HepG2 (cell line): Measurements from ENCODE around the gene PPIG. TPM values are rescaled to one million over a fixed set of nuclear protein-coding genes. Genes with fewer than 3 reads are reported as not detected.

Source experiments
- ATAC-seq: fragments of 200-7000 bp; cut with Tn5 transposase; 3 replicates; pipeline ENCODE4 v1.9.1; 2020; ENCODE audit warnings: mild to moderate bottlenecking, moderate library complexity
- BruUV-seq: library from RNA; stranded (reverse); fragments of 400-500 nt; replicated peaks from 2 replicates; lab custom pipeline; 2021; lab: Mats Ljungman, UMichigan
- CTCF ChIA-PET: fragments of 300-600 bp; formaldehyde crosslinking; extraction: SDS; loops from one replicate; lab custom pipeline; 2021; ENCODE audit warnings: low total read pairs, inconsistent platforms, low intra/inter-chr PET ratio; lab: Yijun Ruan, JAX
- POLR2A ChIA-PET: fragments of 350-600 bp; sonication (Branson Sonifier 250); formaldehyde crosslinking; loops from one replicate; lab custom pipeline; 2020; ENCODE audit warnings: antibody characterized with exemption, inconsistent platforms; lab: Yijun Ruan, JAX
- DNase-seq: peaks from one replicate; pipeline ENCODE4 v3.0.0-alpha.2; 2015; ENCODE audit warnings: low spot score
- FAIRE-seq: peaks from 3 replicates; lab custom pipeline; 2011; peaks lifted over from hg19 to GRCh38; lab: Jason Lieb, UNC
- H2AFZ ChIP-seq: one replicate; pipeline ENCODE4 v1.6.1; 2011; ENCODE audit warnings: low read length, inconsistent platforms
- H3K27ac ChIP-seq: fragments of 300-600 bp; 3 replicates; pipeline ENCODE4 v1.8.0; 2011; ENCODE audit warnings: mixed run types, mild to moderate bottlenecking, mixed read lengths, low read length, inconsistent platforms; ENCODE audit not compliant: insufficient read depth; ENCODE audit errors: extremely low read length
- H3K27me3 ChIP-seq, 2 experiments: fragments of 200-600 bp in 1 of 2; 2 replicates in 1 of 2; 3 replicates in 1 of 2; pipeline versions ENCODE4 v1.6.0 to v1.8.0; 2011; ENCODE audit warnings: low read length in 2 of 2, mild to moderate bottlenecking in 2 of 2, moderate library complexity in 2 of 2, inconsistent platforms in 1 of 2; ENCODE audit not compliant: insufficient read depth in 2 of 2, control insufficient read depth in 1 of 2
- H3K36me3 ChIP-seq, 2 experiments: fragments of 200-600 bp in 1 of 2; replicated peaks in 1 of 2; 2 replicates in 1 of 2; 3 replicates in 1 of 2; pipeline versions ENCODE4 v1.5.1 to v1.8.0; 2011; ENCODE audit warnings: low read length in 2 of 2, inconsistent platforms in 1 of 2; ENCODE audit not compliant: insufficient read depth in 2 of 2, control insufficient read depth in 1 of 2
- H3K4me1 ChIP-seq: 2 replicates; pipeline ENCODE4 v1.5.1; 2012; ENCODE audit warnings: low read length, inconsistent platforms; ENCODE audit not compliant: insufficient read depth
- H3K4me2 ChIP-seq: 2 replicates; pipeline ENCODE4 v1.6.0; 2011; ENCODE audit warnings: low read depth, low read length, inconsistent platforms
- H3K4me3 ChIP-seq, 3 experiments: fragments of 200-600 bp in 1 of 3; sonication (generic), shearing (Covaris generic) in 1 of 3; replicated peaks in 1 of 3; 2 replicates each; pipeline ENCODE4 v1.5.1; 2011 to 2016; ENCODE audit warnings: low read length in 3 of 3, inconsistent platforms in 2 of 3, low read depth in 2 of 3, mild to moderate bottlenecking in 2 of 3, control low read depth in 1 of 3, mixed read lengths in 1 of 3; ENCODE audit not compliant: insufficient read depth in 1 of 3
- H3K79me2 ChIP-seq: one replicate; pipeline ENCODE4 v1.6.1; 2011; ENCODE audit warnings: low read length, inconsistent platforms; ENCODE audit not compliant: insufficient read depth
- H3K9ac ChIP-seq: 2 replicates; pipeline ENCODE4 v1.6.0; 2011; ENCODE audit warnings: mild to moderate bottlenecking, low read depth, low read length, inconsistent platforms; ENCODE audit not compliant: insufficient read depth
- H3K9me3 ChIP-seq: 2 replicates; pipeline ENCODE4 v1.5.1; 2012; ENCODE audit warnings: mild to moderate bottlenecking, low read length
- H4K20me1 ChIP-seq: 2 replicates; pipeline ENCODE4 v1.6.0; 2011; ENCODE audit warnings: inconsistent platforms, mild to moderate bottlenecking, low read length, moderate library complexity; ENCODE audit not compliant: insufficient read depth
- ARID5B ChIP-seq: IDR thresholded peaks from 2 replicates; pipeline ENCODE4 v1.4.0; 2020; ENCODE audit warnings: mild to moderate bottlenecking, missing genetic modification reagents
- ATM ChIP-seq: fragments of 450-650 bp; IDR thresholded peaks from 2 replicates; pipeline ENCODE4 v1.7.1; 2017; ENCODE audit warnings: mild to moderate bottlenecking, borderline replicate concordance
- GABPA ChIP-seq, 2 experiments: IDR thresholded peaks; 2 replicates each; pipeline ENCODE4 v1.6.1; 2011 to 2016; ENCODE audit warnings: low read depth in 2 of 2, low read length in 1 of 2, missing biosample characterization in 1 of 2, missing genetic modification characterization in 1 of 2
- HMGA1 ChIP-seq: sonication (generic); formaldehyde crosslinking; conservative IDR thresholded peaks from 2 replicates; pipeline ENCODE4 v1.4.0; 2020; ENCODE audit warnings: missing genetic modification reagents
- IRX3 ChIP-seq: sonication (generic); formaldehyde crosslinking; IDR thresholded peaks from 2 replicates; pipeline ENCODE4 v1.8.1; 2023; ENCODE audit warnings: mild to moderate bottlenecking, low read depth, missing genetic modification reagents, borderline replicate concordance
- MAF1 ChIP-seq: sonication (generic); formaldehyde crosslinking; IDR thresholded peaks from 2 replicates; pipeline ENCODE4 v1.5.0; 2020; ENCODE audit warnings: missing genetic modification reagents, borderline replicate concordance
- NCOA2 ChIP-seq: sonication (generic); formaldehyde crosslinking; IDR thresholded peaks from 2 replicates; pipeline ENCODE4 v1.8.0; 2022; ENCODE audit warnings: inconsistent platforms
- NKX3-1 ChIP-seq: sonication (generic); formaldehyde crosslinking; IDR thresholded peaks from 2 replicates; pipeline ENCODE4 v1.5.0; 2020; ENCODE audit warnings: missing genetic modification reagents
- PREB ChIP-seq: sonication (generic); formaldehyde crosslinking; IDR thresholded peaks from 2 replicates; pipeline ENCODE4 v1.4.0; 2020; ENCODE audit warnings: missing genetic modification reagents
- PRPF4 ChIP-seq: fragments of 200-400 bp; formaldehyde crosslinking; IDR thresholded peaks from 2 replicates; pipeline ENCODE4 v1.6.1; 2016; ENCODE audit warnings: low read length, low read depth; ENCODE audit not compliant: poor library complexity, severe bottlenecking
- SRSF9 ChIP-seq: fragments of 200-400 bp; formaldehyde crosslinking; IDR thresholded peaks from 2 replicates; pipeline ENCODE4 v1.6.1; 2018; ENCODE audit warnings: borderline replicate concordance, mild to moderate bottlenecking, low read depth, low read length; ENCODE audit not compliant: insufficient read depth, poor library complexity, severe bottlenecking
- TFE3 ChIP-seq: IDR thresholded peaks from 2 replicates; pipeline ENCODE4 v1.6.1; 2016
- ZNF124 ChIP-seq: sonication (generic); formaldehyde crosslinking; IDR thresholded peaks from 2 replicates; pipeline ENCODE4 v1.4.0; 2020; ENCODE audit warnings: missing genetic modification reagents
- ZNF205 ChIP-seq: IDR thresholded peaks from 2 replicates; pipeline ENCODE4 v1.6.1; 2018; ENCODE audit warnings: missing biosample characterization, missing genetic modification reagents
- ZNF503 ChIP-seq: sonication (generic); formaldehyde crosslinking; IDR thresholded peaks from 2 replicates; pipeline ENCODE4 v1.4.0; 2020; ENCODE audit warnings: missing genetic modification reagents
- WGBS: methylation state at CpG from one replicate; pipeline ENCODE4 v1.1.6; 2017; ENCODE audit warnings: low lambda C conversion rate; 5-methylcytosine and 5-hydroxymethylcytosine counted together
- in situ Hi-C: cut with HindIII; loops from 2 replicates; pipeline ENCODE4 v1.10.0; 2017; ENCODE audit warnings: low pct_unique_long_range_greater_than_20kb; ENCODE audit not compliant: extremely low pct_ligation_motif_present
- intact Hi-C: fragments of 100-400 bp; cut with micrococcal nuclease; formaldehyde crosslinking; loops from one replicate; pipeline ENCODE4 v1.10.0; 2022; ENCODE audit not compliant: unreplicated experiment
- polyA plus RNA-seq, 8 experiments: library from polyadenylated mRNA; depleted of rRNA in 3 of 8; stranded (reverse) in 7 of 8; unstranded in 1 of 8; fragments of >200 nt; fragmentation: Illumina TruSeq in 4 of 8; extraction: Trizol in 4 of 8; gene quantifications; 2 replicates each; pipeline versions ENCODE4 v1.2.1 to v1.2.3, GENCODE V29; 2011 to 2016; ENCODE audit warnings: low read depth in 4 of 8, missing spikeins in 1 of 8, mixed read lengths in 1 of 8; ENCODE audit not compliant: insufficient read depth in 1 of 8
- total RNA-seq, 5 experiments: library from RNA; depleted of rRNA; stranded (reverse); fragments of >200 nt; fragmentation: Illumina TruSeq; extraction: Trizol; gene quantifications; 2 replicates each; pipeline ENCODE4 v1.2.3, GENCODE V29; 2016; ENCODE audit warnings: low read depth in 1 of 5

The PPIG gene
- total and polyA plus RNA-seq, 2 of the 13 experiments (the other 11 are each of a cell fraction or from before 2014, with no cell fraction given), result 31.3 to 81.0 TPM

- no peak for TF ChIP-seq NCOA2 (CRISPR knock-in tag)
These were observed 65.1 kb downstream of the PPIG start (continued) for GRCh38 chr2:169649278-169649677.

GRCh38 chr2:169653636-169654035, 69.5 kb downstream of the PPIG start:
- ChIA-PET CTCF (no interaction called here), POLR2A (no interaction called here)
- WGBS, result 19% methylated on average over 3 of the region's 3 CpGs

More at GRCh38 chr2:169653636-169654035, 69.5 kb downstream of the PPIG start:
- Histone ChIP-seq H2AFZ (no peak overlapping the region), H3K79me2 (no peaks in the 10 kb centered on the region), H3K36me3 (no peaks in the 10 kb centered on the region), H3K9me3 (no peaks in the 10 kb centered on the region), H3K4me3 (no peak overlapping the region), H3K4me2 (no peak overlapping the region), H3K4me1 (no peaks in the 10 kb centered on the region), H3K27me3 (no peaks in the 10 kb centered on the region), H3K27ac (no peak overlapping the region), H3K9ac (no peak overlapping the region), H4K20me1 (no peaks in the 10 kb centered on the region)
- in situ Hi-C loops (no loop called here), intact Hi-C loops (no loop called here)
- FAIRE-seq (no peak), ATAC-seq (peak; percentile 23), DNase-seq (no peak)
- no peak for TF ChIP-seq ZNF205
- TF ChIP-seq GABPA (IDR thresholded peaks at IDR 0.05; ENCODE audit: low read depth, low read length), result no peak
- no peak for TF ChIP-seq GABPA (CRISPR knock-in tag; IDR thresholded peaks at IDR 0.05; ENCODE audit: low read depth)
- no peak for TF ChIP-seq IRX3
- TF ChIP-seq PREB (CRISPR knock-in tag), result no peak
- no peak for TF ChIP-seq ATM
- no peak for TF ChIP-seq PRPF4
- TF ChIP-seq HMGA1 (CRISPR knock-in tag), result no peak
- no peak for TF ChIP-seq NKX3-1 (CRISPR knock-in tag)
- TF ChIP-seq SRSF9, result no peak
- no peak for TF ChIP-seq ZNF503 (CRISPR knock-in tag)
- no peak for TF ChIP-seq MAF1
- no peak for TF ChIP-seq TFE3 (CRISPR knock-in tag)
- no peak for TF ChIP-seq ARID5B
- TF ChIP-seq ZNF124 (CRISPR knock-in tag), result no peak
- BruUV-seq, result no TSS peak
